H1 (cell line): ENCODE data around the gene ZNF318.

Source experiments
- CHD2 ChIP-seq: IDR thresholded peaks from 2 replicates; pipeline ENCODE4 v1.6.1; 2012; ENCODE audit warnings: low read length, improper control_type of control experiment
- EZH2 ChIP-seq: fragments of 200-600 bp; sonication (generic); IDR thresholded peaks from 2 replicates; pipeline ENCODE4 v1.7.1; 2012; ENCODE audit warnings: low read depth, mild to moderate bottlenecking, moderate library complexity, low read length, inconsistent platforms; ENCODE audit not compliant: severe bottlenecking
- JUN ChIP-seq: IDR thresholded peaks from 2 replicates; pipeline ENCODE4 v1.6.1; 2011; ENCODE audit warnings: low read depth, mild to moderate bottlenecking, improper control_type of control experiment, low read length
- MAFK ChIP-seq: IDR thresholded peaks from 2 replicates; pipeline ENCODE4 v1.6.1; 2012; ENCODE audit warnings: low read depth, mild to moderate bottlenecking, improper control_type of control experiment, low read length
- MAX ChIP-seq: IDR thresholded peaks from 2 replicates; pipeline ENCODE4 v1.6.1; 2012; ENCODE audit warnings: inconsistent platforms
- POLR2A ChIP-seq, 2 experiments: IDR thresholded peaks; 1 replicate in 1 of 2; 2 replicates in 1 of 2; pipeline ENCODE4 v1.6.1; 2011; ENCODE audit warnings: low read depth in 2 of 2, low read length in 2 of 2, mild to moderate bottlenecking in 2 of 2; ENCODE audit errors: control extremely low read depth in 1 of 2
- POLR2AphosphoS5 ChIP-seq: IDR thresholded peaks from 2 replicates; pipeline ENCODE4 v1.6.1; 2011; ENCODE audit warnings: low read depth, low read length
- POU5F1 ChIP-seq: IDR thresholded peaks from 2 replicates; pipeline ENCODE4 v1.6.1; 2011; ENCODE audit warnings: low read depth, mild to moderate bottlenecking, low read length, moderate library complexity
- RBBP5 ChIP-seq: IDR thresholded peaks from 2 replicates; pipeline ENCODE4 v1.7.1; 2012; ENCODE audit warnings: low read depth, mild to moderate bottlenecking, inconsistent platforms, low read length, moderate library complexity, borderline replicate concordance
- SIN3A ChIP-seq, 2 experiments: IDR thresholded peaks in 1 of 2; conservative IDR thresholded peaks in 1 of 2; 2 replicates each; pipeline ENCODE4 v1.6.1; 2011 to 2012; ENCODE audit warnings: low read length in 2 of 2, improper control_type of control experiment in 1 of 2, low read depth in 1 of 2, mild to moderate bottlenecking in 1 of 2
- SRF ChIP-seq: IDR thresholded peaks from 2 replicates; pipeline ENCODE4 v1.6.1; 2011; ENCODE audit warnings: mild to moderate bottlenecking, low read depth, low read length, moderate library complexity
- TAF1 ChIP-seq: IDR thresholded peaks from 2 replicates; pipeline ENCODE4 v1.6.1; 2011; ENCODE audit warnings: mild to moderate bottlenecking, low read depth, low read length
- ZNF274 ChIP-seq: IDR thresholded peaks from 2 replicates; pipeline ENCODE4 v1.7.0; 2012; ENCODE audit warnings: low read length, borderline replicate concordance; ENCODE audit errors: extremely low read depth
- TF ChIP-seq, protein P1 (sequence below), 3 experiments: IDR thresholded peaks; 1 replicate in 2 of 3; 2 replicates in 1 of 3; pipeline versions ENCODE4 v1.5.1 to v1.6.1; 2011; ENCODE audit warnings: low read length in 3 of 3, mild to moderate bottlenecking in 3 of 3, inconsistent platforms in 2 of 3, low read depth in 1 of 3, moderate library complexity in 1 of 3; ENCODE audit not compliant: insufficient read depth in 1 of 3; ENCODE audit errors: control extremely low read depth in 1 of 3

DNA sequence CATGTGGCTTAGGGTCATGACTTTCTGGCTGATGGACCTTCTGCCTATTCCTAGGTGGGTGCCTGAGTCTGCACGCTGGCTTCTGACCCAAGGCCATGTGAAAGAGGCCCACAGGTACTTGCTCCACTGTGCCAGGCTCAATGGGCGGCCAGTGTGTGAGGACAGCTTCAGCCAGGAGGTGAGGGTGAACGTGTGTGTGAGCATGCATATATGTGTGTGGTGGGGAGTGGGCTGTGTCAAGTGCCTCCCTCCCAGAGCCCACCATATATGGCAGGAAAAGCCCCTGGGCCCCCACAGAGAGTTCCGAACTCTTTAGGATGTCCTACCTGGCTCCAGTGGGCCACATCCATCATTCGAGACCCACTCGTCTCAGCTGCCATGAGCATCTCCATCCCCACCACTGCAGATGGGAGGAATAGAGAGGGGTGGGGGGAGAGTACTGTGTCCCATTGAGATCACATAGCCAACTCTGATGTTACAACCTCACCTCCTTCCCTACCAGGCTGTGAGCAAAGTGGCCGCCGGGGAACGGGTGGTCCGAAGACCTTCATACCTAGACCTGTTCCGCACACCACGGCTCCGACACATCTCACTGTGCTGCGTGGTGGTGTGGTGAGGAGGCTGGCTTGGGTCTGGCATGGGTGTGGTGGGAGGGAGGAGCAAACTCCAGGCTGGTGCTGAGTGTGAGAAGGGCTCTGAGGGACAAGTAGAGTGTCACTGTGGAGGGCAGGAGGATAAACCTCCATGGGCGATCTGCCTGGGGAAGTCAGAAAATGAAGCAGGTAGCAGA lies 68.2 kb downstream of the ZNF318 start:
- TF ChIP-seq POLR2A (IDR thresholded peaks at IDR 0.05; ENCODE audit: control extremely low read depth in 1 of 2, low read depth in 2 of 2, low read length in 2 of 2) (no peak), EZH2 (no peak), MAFK (no peak), SRF (no peak), RBBP5 (no peak), CHD2 (no peak), POLR2AphosphoS5 (no peak), MAX (no peak), ZNF274 (no peak), JUN (no peak), SIN3A (conservative IDR thresholded peaks at IDR 0.05 in 1 of 2, IDR thresholded peaks at IDR 0.05 in 1 of 2; ENCODE audit: low read depth in 1 of 2, low read length in 2 of 2) (no peak), POU5F1 (no peak), TAF1 (no peak)
- TF ChIP-seq, protein P1, sequence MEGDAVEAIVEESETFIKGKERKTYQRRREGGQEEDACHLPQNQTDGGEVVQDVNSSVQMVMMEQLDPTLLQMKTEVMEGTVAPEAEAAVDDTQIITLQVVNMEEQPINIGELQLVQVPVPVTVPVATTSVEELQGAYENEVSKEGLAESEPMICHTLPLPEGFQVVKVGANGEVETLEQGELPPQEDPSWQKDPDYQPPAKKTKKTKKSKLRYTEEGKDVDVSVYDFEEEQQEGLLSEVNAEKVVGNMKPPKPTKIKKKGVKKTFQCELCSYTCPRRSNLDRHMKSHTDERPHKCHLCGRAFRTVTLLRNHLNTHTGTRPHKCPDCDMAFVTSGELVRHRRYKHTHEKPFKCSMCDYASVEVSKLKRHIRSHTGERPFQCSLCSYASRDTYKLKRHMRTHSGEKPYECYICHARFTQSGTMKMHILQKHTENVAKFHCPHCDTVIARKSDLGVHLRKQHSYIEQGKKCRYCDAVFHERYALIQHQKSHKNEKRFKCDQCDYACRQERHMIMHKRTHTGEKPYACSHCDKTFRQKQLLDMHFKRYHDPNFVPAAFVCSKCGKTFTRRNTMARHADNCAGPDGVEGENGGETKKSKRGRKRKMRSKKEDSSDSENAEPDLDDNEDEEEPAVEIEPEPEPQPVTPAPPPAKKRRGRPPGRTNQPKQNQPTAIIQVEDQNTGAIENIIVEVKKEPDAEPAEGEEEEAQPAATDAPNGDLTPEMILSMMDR (IDR thresholded peaks at IDR 0.05; ENCODE audit: control extremely low read depth in 1 of 3, insufficient read depth in 1 of 3, low read depth in 1 of 3, low read length in 3 of 3) = no peak
